ENCODE measurements around the gene GASK1B.

Gene GASK1B

GRCh38 chr4:158159054-158159717 lies 13.6 kb downstream of the GASK1B start:
- H2AFZ ChIP-seq (ENCODE audit: low read length), result no peak overlapping the region
- H3K27ac ChIP-seq (ENCODE audit: low read depth, low read length, poor library complexity, severe bottlenecking), result no peak overlapping the region
- H3K9ac ChIP-seq (ENCODE audit: low read length), result no peak overlapping the region

GRCh38 chr4:158157412-158157811 lies 15.4 kb downstream of the GASK1B start:
- H4K20me1 ChIP-seq (ENCODE audit: insufficient read depth, low read length), result no peaks in the 10 kb centered on the region
- TF ChIP-seq EZH2 (IDR thresholded peaks at IDR 0.05; ENCODE audit: borderline replicate concordance, low read length) (no peak), CTCF (IDR thresholded peaks at IDR 0.05; ENCODE audit: low read length) (no peak)
- H3K27me3 ChIP-seq (ENCODE audit: insufficient read depth, low read length), result no peaks in the 10 kb centered on the region
- no peaks in the 10 kb centered on the region for H3K4me1 ChIP-seq (ENCODE audit: insufficient read depth, low read length, severe bottlenecking)
- H2AFZ ChIP-seq (ENCODE audit: low read length), result no peak overlapping the region
- no peaks in the 10 kb centered on the region for H3F3A ChIP-seq (ENCODE audit: insufficient read depth, low read length)
- no peaks in the 10 kb centered on the region for H3K9me2 ChIP-seq (ENCODE audit: low read depth, low read length)
- H3K4me2 ChIP-seq (ENCODE audit: low read length), result no peak overlapping the region
- H3K79me2 ChIP-seq (ENCODE audit: insufficient read depth, low read length), result no peaks in the 10 kb centered on the region
- no peak overlapping the region for H3K27ac ChIP-seq (ENCODE audit: low read depth, low read length, poor library complexity, severe bottlenecking)
- H3K4me3 ChIP-seq (ENCODE audit: low read depth, low read length, poor library complexity, severe bottlenecking), result no peak overlapping the region
- no peaks in the 10 kb centered on the region for H3K9me3 ChIP-seq (ENCODE audit: low read length)
- H3K9ac ChIP-seq (ENCODE audit: low read length), result no peak overlapping the region
- no peaks in the 10 kb centered on the region for H3K36me3 ChIP-seq (ENCODE audit: insufficient read depth, low read length)

More at GRCh38 chr4:158159054-158159717, 13.6 kb downstream of the GASK1B start:
- H4K20me1 ChIP-seq (ENCODE audit: insufficient read depth, low read length), result no peaks in the 10 kb centered on the region
- H3F3A ChIP-seq (ENCODE audit: insufficient read depth, low read length), result no peaks in the 10 kb centered on the region
- H3K9me3 ChIP-seq (ENCODE audit: low read length), result no peaks in the 10 kb centered on the region
- H3K36me3 ChIP-seq (ENCODE audit: insufficient read depth, low read length), result no peaks in the 10 kb centered on the region
- no peak overlapping the region for H3K4me2 ChIP-seq (ENCODE audit: low read length)
- H3K79me2 ChIP-seq (ENCODE audit: insufficient read depth, low read length), result no peaks in the 10 kb centered on the region
- H3K4me3 ChIP-seq (ENCODE audit: low read depth, low read length, poor library complexity, severe bottlenecking), result no peak overlapping the region
- TF ChIP-seq EZH2 (IDR thresholded peaks at IDR 0.05; ENCODE audit: borderline replicate concordance, low read length), result no peak
- TF ChIP-seq CTCF (IDR thresholded peaks at IDR 0.05; ENCODE audit: low read length), result no peak
- H3K4me1 ChIP-seq (ENCODE audit: insufficient read depth, low read length, severe bottlenecking), result no peaks in the 10 kb centered on the region
- H3K27me3 ChIP-seq (ENCODE audit: insufficient read depth, low read length), result no peaks in the 10 kb centered on the region
- no peaks in the 10 kb centered on the region for H3K9me2 ChIP-seq (ENCODE audit: low read depth, low read length)

- H3F3A ChIP-seq (ENCODE audit: insufficient read depth, low read length), result no peaks in the 10 kb centered on the region
- no peaks in the 10 kb centered on the region for H4K20me1 ChIP-seq (ENCODE audit: insufficient read depth, low read length)
- no peak overlapping the region for H3K27ac ChIP-seq (ENCODE audit: low read depth, low read length, poor library complexity, severe bottlenecking)
- H3K36me3 ChIP-seq (ENCODE audit: insufficient read depth, low read length), result no peaks in the 10 kb centered on the region
- H3K4me2 ChIP-seq (ENCODE audit: low read length), result no peak overlapping the region
- no peak overlapping the region for H3K9ac ChIP-seq (ENCODE audit: low read length)
- H2AFZ ChIP-seq (ENCODE audit: low read length), result no peak overlapping the region
- no peaks in the 10 kb centered on the region for H3K9me2 ChIP-seq (ENCODE audit: low read depth, low read length)
- H3K4me3 ChIP-seq (ENCODE audit: low read depth, low read length, poor library complexity, severe bottlenecking), result no peak overlapping the region
- TF ChIP-seq EZH2 (IDR thresholded peaks at IDR 0.05; ENCODE audit: borderline replicate concordance, low read length) (no peak), CTCF (IDR thresholded peaks at IDR 0.05; ENCODE audit: low read length) (no peak)
- no peaks in the 10 kb centered on the region for H3K27me3 ChIP-seq (ENCODE audit: insufficient read depth, low read length)
- H3K9me3 ChIP-seq (ENCODE audit: low read length), result no peaks in the 10 kb centered on the region
- no peaks in the 10 kb centered on the region for H3K79me2 ChIP-seq (ENCODE audit: insufficient read depth, low read length)
- no peaks in the 10 kb centered on the region for H3K4me1 ChIP-seq (ENCODE audit: insufficient read depth, low read length, severe bottlenecking)
Observed at GRCh38 chr4:158155656-158156356, 17.0 kb downstream of the GASK1B start.
